Right atrium auricular region (tissue), 2 donors: ENCODE results near the gene HDAC9. TPM values are rescaled to one million over a fixed set of nuclear protein-coding genes. Genes with fewer than 3 reads are reported as not detected.

Experiments
- DNase-seq: peaks from one replicate; pipeline ENCODE4 v3.0.0-alpha.2; 2019; ENCODE audit warnings: low spot score
- H3K27ac ChIP-seq, 2 donors: fragments of 200-600 bp; sonication (generic); 1 replicate in 1 of 2; 2 replicates in 1 of 2; pipeline ENCODE4 v1.5.1; 2016 to 2019
- H3K27me3 ChIP-seq, 2 donors: fragments of 200-600 bp; sonication (generic); one replicate each; pipeline versions ENCODE4 v1.5.1 to v1.6.0; 2017 to 2019
- H3K36me3 ChIP-seq: fragments of 200-600 bp; sonication (generic); one replicate; pipeline ENCODE4 v1.5.1; 2016
- H3K4me1 ChIP-seq, 2 donors: fragments of 200-600 bp; sonication (generic); one replicate each; pipeline versions ENCODE4 v1.5.1 to v1.6.0; 2017 to 2019
- H3K4me3 ChIP-seq, 2 donors: fragments of 200-600 bp; sonication (generic); 1 replicate in 1 of 2; 2 replicates in 1 of 2; pipeline ENCODE4 v1.5.1; 2017 to 2019; ENCODE audit warnings: mild to moderate bottlenecking in 1 of 2, moderate library complexity in 1 of 2
- H3K9me3 ChIP-seq, 2 donors: fragments of 200-600 bp; sonication (generic); one replicate each; pipeline ENCODE4 v1.5.1; 2019
- CTCF ChIP-seq, 2 donors: fragments of 200-600 bp; sonication (generic); IDR thresholded peaks; one replicate each; pipeline ENCODE4 v1.5.1; 2019; ENCODE audit warnings: antibody characterized with exemption in 2 of 2
- total RNA-seq, 2 donors: library from RNA; depleted of rRNA; stranded (reverse); fragments of >200 nt; gene quantifications; one replicate each; pipeline ENCODE4 v1.1.0, GENCODE V29; 2016

The HDAC9 gene
- total RNA-seq, 2 donors from 2014 or later: 16.6 to 28.0 TPM

GRCh38 chr7:18518555-18518954 lies 23.0 kb downstream of the HDAC9 start:
- Histone ChIP-seq H3K4me1 (peaks cover 0 to 4% of the 10 kb centered on the region in 2 donors), H3K27ac (no peak overlapping the region), H3K36me3 (no peaks in the 10 kb centered on the region), H3K4me3 (no peak overlapping the region), H3K9me3 (no peaks in the 10 kb centered on the region), H3K27me3 (no peaks in the 10 kb centered on the region)
- DNase-seq: no peak
- no peak for TF ChIP-seq CTCF (IDR thresholded peaks at IDR 0.05)

- no peaks in the 10 kb centered on the region for H3K9me3 ChIP-seq
- H3K36me3 ChIP-seq: no peaks in the 10 kb centered on the region
- H3K27me3 ChIP-seq: no peaks in the 10 kb centered on the region
- TF ChIP-seq CTCF (IDR thresholded peaks at IDR 0.05): no peak
- DNase-seq: no peak
- H3K4me3 ChIP-seq: no peak overlapping the region
- peak overlapping the region; percentile 35 to 57 for H3K27ac ChIP-seq
- H3K4me1 ChIP-seq: peaks cover 0 to 4% of the 10 kb centered on the region in 2 donors
Observed at GRCh38 chr7:18520450-18521235, 25.1 kb downstream of the HDAC9 start.

GRCh38 chr7:18521236-18521589 lies 25.7 kb downstream of the HDAC9 start:
- H3K4me3 ChIP-seq: no peak overlapping the region
- H3K27ac ChIP-seq: peak overlapping the region in 1 of 2 donors; percentile 57
- no peak for TF ChIP-seq CTCF (IDR thresholded peaks at IDR 0.05)
- DNase-seq: no peak
- no peaks in the 10 kb centered on the region for H3K27me3 ChIP-seq
- H3K4me1 ChIP-seq: peaks cover 0 to 9% of the 10 kb centered on the region in 2 donors
- H3K36me3 ChIP-seq: no peaks in the 10 kb centered on the region
- H3K9me3 ChIP-seq: no peaks in the 10 kb centered on the region

- H3K4me3 ChIP-seq: no peak overlapping the region
- peaks cover 0 to 10% of the 10 kb centered on the region in 2 donors for H3K4me1 ChIP-seq
- TF ChIP-seq CTCF (IDR thresholded peaks at IDR 0.05): no peak
- no peak for DNase-seq
- H3K9me3 ChIP-seq: no peaks in the 10 kb centered on the region
- no peaks in the 10 kb centered on the region for H3K36me3 ChIP-seq
- no peaks in the 10 kb centered on the region for H3K27me3 ChIP-seq
- H3K27ac ChIP-seq: no peak overlapping the region
Observed at GRCh38 chr7:18521945-18522566, 26.5 kb downstream of the HDAC9 start.

GRCh38 chr7:18524248-18524647 lies 28.7 kb downstream of the HDAC9 start:
- no peak for DNase-seq
- no peak for TF ChIP-seq CTCF (IDR thresholded peaks at IDR 0.05)
- Histone ChIP-seq H3K27me3 (no peaks in the 10 kb centered on the region), H3K4me1 (peaks cover 0 to 17% of the 10 kb centered on the region in 2 donors), H3K36me3 (no peaks in the 10 kb centered on the region), H3K4me3 (no peak overlapping the region), H3K9me3 (no peaks in the 10 kb centered on the region), H3K27ac (no peak overlapping the region)
